OCI-M1 (cell line): ENCODE measurements around the gene MYRF.
A peak's percentile ranks its signal among the peaks of the same experiment; 100 is the strongest.

Experiments
- DNase-seq: peaks from one replicate; lab custom pipeline; 2025; lab: John Stamatoyannopoulos, UW

Gene MYRF

GRCh38 chr11:61776561-61777075 is 24.2 kb downstream of the MYRF start:
- DNase-seq: peak; percentile 84

GRCh38 chr11:61777234-61778090 is 25.0 kb downstream of the MYRF start:
- DNase-seq: peak; percentile 10

GRCh38 chr11:61778357-61778886 is 26.0 kb downstream of the MYRF start:
- DNase-seq: no peak

- no peak for DNase-seq
Measured at GRCh38 chr11:61778920-61779650, 26.6 kb downstream of the MYRF start.

- no peak for DNase-seq
Measured at GRCh38 chr11:61779666-61780525, 27.5 kb downstream of the MYRF start.

- no peak for DNase-seq
Measured at GRCh38 chr11:61780581-61781162, 28.2 kb downstream of the MYRF start.

- DNase-seq: no peak
Measured at GRCh38 chr11:61781585-61781984, 29.1 kb downstream of the MYRF start.

- DNase-seq: no peak
Measured at GRCh38 chr11:61782299-61782698, 29.9 kb downstream of the MYRF start.

- DNase-seq: no peak
Measured at GRCh38 chr11:61782841-61783240, 30.4 kb downstream of the MYRF start.

GRCh38 chr11:61783717-61784505 is 31.5 kb downstream of the MYRF start:
- DNase-seq: no peak

- no peak for DNase-seq
Measured at GRCh38 chr11:61784506-61784805, 32.0 kb downstream of the MYRF start.

GRCh38 chr11:61785837-61786402 is 33.5 kb downstream of the MYRF start:
- DNase-seq: no peak

- DNase-seq: peak; percentile 65
Measured at GRCh38 chr11:61787928-61788491, 35.6 kb downstream of the MYRF start.

GRCh38 chr11:61791737-61792309 is 39.4 kb downstream of the MYRF start:
- peak; percentile 81 for DNase-seq

GRCh38 chr11:61792310-61793082 is 40.1 kb downstream of the MYRF start, which contains the start of the genes FEN1 and TMEM258:
Gene FEN1, plus strand, starts transcription at chr11:61792911. Its CDS starts 2,451 bp downstream, at chr11:61795362.
Gene TMEM258, minus strand, starts transcription at chr11:61792599. Its CDS starts 41 bp downstream, at chr11:61792558.
- peak; percentile 96 for DNase-seq

GRCh38 chr11:61793083-61793828 is 40.8 kb downstream of the MYRF start:
- peak; percentile 60 for DNase-seq

GRCh38 chr11:61793829-61794204 is 41.4 kb downstream of the MYRF start:
- DNase-seq: no peak

- no peak for DNase-seq
Measured at GRCh38 chr11:61794579-61794978, 42.1 kb downstream of the MYRF start.
